HG03025 (cell line): ENCODE measurements around the gene PDE6B.

ENCODE experiments used
- ATAC-seq: cut with Tn5 transposase; IDR thresholded peaks from one replicate; pipeline ENCODE4 v1.9.1; 2021; ENCODE audit warnings: mild to moderate bottlenecking, moderate library complexity; ENCODE audit not compliant: unreplicated experiment, low FRiP score

Gene PDE6B

DNA sequence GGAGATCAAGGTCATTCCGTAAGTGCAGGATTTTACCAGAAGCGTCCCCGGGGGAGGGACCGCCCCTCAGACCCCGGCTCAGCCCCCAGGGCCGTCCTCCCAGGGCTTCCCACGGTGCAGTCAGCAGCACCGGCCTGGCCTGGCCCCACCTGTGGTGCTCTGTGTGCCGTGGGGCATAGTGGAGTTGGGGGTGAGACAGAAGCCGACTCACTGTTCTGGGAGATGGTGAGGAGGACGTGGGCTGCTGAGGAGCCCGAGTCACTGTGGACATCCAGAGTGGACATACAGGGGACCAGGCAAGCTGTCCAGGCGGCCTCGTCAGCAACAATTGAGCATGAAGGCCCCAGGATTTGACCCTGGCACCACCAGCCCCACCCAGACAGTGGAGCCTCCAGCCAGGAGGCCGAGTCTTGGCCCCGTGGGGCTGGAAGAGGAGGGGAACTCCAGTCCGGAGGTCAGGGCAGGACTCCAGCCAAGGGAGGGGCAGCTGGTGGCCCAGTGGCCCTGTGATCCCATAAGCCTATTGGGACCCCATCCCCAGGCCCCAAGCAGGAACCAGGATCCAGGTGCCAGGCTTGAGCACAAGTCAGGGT lies 29.6 kb downstream of the PDE6B start:
- no peak for ATAC-seq

DNA sequence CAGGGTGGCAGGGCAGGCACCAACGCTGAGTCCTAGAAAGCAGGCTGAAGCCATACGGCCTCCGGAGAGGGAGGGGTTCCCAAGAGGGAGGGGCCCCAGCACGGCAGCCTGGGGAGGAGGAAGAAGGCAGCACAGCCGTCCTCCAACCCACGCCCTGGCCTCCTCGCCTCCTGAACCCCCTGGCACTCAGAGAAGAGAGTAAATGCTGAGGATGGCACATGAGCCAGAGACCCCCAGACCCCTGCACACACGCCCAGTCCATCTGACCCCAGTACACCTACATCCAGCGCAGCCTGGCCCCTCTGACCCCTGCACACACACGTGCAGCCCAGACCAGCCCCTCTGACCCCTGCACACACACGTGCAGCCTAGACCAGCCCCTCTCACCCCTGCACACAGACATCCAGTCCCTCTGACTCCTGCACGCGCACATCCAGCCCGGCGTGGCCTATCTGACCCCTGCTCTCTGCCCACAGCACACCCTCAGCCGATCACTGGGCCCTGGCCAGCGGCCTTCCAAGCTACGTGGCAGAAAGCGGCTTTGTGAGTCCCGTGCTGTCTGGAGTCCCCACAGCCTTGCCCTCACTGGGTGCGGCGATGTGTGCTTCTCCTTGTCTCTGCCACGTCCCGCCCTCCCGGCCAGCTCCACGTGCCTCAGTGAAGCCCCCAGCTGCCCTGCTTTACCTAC lies 30.2 kb downstream of the PDE6B start:
- no peak for ATAC-seq

- ATAC-seq = no peak
Observed at GRCh38 chr4:656436-657337, 31.3 kb downstream of the PDE6B start.

- ATAC-seq = no peak
Observed at GRCh38 chr4:657338-657833, 32.0 kb downstream of the PDE6B start.

DNA sequence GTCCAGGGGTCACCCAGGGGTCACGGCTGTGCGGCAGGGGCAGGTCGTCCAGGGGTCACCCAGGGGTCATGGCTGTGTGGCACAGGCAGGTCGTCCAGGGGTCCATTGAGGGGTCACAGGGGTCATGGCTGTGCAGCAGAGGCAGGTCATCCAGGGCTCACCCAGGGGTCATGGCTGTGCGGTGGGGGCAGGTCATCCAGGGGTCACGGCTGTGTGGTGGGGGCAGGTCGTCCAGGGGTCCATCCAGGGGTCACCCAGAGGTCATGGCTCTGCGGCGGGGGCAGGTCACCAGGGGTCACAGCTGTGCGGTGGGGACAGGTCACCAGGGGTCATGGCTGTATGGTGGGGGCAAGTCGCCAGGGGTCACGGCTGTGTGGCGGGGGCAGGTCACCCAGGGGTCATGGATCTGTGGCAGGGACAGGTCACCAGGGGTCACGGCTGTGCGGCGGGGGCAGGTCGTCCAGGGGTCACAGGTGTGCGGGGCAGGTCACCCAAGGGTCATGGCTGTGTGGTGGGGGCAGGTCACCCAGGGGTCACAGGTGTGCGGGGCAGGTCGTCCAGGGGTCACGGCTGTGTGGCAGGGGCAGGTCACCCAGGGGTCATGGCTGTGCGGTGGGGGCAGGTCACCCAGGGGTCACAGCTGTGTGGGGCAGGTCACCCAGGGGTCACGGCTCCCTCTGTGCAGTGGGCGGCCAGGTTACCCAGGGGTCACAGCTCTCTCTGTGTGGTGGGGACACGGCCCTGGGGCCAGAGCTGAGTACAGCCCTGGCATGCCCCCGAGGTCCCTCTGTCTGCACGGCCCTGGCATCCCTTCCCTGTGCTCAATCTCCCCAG lies 32.7 kb downstream of the PDE6B start:
- no peak for ATAC-seq

DNA sequence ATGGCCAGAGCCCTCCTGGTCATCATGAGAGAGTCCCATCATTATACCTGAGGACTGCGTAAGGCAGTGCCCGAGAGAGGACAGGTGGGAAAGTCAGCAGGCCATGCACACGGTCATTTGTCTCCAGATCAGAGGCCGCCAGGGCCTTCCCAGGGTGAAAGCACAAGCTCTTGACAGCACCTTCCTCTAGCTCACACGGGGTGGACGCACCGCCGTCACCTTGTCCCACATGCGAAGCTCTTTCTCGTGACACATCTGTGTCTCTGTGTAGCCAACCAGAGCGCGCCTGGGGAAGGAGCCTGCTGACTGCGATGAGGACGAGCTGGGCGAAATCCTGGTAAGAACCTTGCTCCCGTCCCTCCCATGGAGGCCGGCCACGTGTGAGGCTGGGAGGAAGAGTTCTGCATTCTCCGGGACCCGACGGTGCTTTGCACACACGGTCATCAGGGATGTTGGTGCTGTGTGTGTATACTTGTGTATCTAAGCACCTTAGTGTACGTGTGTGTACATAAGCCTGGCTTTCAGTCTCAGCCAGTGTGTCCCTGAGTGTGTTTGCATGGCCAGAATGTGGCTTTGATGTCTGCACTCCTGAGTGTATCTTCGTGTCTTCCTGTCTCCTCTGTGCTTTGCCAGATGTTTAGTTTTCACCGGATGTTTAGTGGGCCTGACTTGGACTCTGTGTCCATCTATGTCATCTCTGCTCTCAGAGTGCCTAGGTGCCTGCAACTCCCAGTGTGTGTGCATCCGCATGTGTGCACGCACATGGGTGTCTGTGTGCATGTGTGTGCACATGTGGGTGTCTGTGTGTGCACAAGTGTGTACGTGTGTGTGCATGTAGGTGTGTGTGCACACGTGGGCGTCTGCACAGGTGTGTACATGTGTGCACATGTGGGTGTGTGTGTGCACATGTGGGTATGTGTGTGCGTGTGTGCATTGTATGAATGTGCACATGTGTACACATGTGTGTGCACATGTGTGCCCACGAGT lies 33.6 kb downstream of the PDE6B start:
- ATAC-seq = no peak

- no peak for ATAC-seq
Observed at GRCh38 chr4:659851-660250, 34.5 kb downstream of the PDE6B start.

- ATAC-seq = no peak
Observed at GRCh38 chr4:660401-660800, 35.0 kb downstream of the PDE6B start.

- no peak for ATAC-seq
Observed at GRCh38 chr4:661231-661630, 35.9 kb downstream of the PDE6B start.

DNA sequence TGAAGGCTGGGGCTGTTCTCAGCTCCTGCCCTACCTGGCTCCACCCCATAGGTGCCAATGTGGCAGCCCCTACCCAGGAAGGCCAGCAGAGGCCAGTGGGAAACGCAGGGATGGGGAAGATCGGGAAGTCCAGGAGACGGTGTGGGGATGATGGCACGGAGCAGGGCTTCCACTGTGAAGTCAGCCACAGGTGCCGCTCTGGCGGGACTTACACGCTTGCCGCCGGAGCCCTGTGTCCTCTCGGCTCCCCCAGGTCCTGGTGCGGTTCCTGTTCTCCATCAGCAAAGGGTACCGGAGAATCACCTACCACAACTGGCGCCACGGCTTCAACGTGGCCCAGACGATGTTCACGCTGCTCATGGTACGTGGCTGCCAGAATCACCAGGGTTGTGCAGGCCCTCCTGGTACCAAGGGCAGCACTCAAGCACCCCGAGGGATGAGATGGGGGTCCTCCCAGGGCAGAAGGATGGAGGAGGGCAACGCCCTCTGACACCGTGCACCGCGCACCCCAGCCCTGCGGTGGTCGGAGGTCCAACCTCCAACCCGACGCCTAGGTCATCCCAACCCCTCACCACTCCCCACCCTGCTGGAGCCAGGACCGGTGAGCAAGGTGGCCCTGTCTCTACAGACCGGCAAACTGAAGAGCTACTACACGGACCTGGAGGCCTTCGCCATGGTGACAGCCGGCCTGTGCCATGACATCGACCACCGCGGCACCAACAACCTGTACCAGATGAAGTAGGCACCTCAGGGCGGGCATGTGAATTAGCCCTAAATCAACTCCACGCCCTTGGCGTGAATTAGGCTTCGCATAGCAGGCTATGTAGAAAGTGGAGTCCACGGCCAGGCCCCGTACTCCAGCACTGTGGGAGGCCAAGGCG lies 36.7 kb downstream of the PDE6B start:
- no peak for ATAC-seq

GRCh38 chr4:663046-663437 lies 37.7 kb downstream of the PDE6B start:
- ATAC-seq = no peak

GRCh38 chr4:663438-664428 lies 38.4 kb downstream of the PDE6B start:
- no peak for ATAC-seq

- no peak for ATAC-seq
Observed at GRCh38 chr4:664713-665231, 39.4 kb downstream of the PDE6B start.

DNA sequence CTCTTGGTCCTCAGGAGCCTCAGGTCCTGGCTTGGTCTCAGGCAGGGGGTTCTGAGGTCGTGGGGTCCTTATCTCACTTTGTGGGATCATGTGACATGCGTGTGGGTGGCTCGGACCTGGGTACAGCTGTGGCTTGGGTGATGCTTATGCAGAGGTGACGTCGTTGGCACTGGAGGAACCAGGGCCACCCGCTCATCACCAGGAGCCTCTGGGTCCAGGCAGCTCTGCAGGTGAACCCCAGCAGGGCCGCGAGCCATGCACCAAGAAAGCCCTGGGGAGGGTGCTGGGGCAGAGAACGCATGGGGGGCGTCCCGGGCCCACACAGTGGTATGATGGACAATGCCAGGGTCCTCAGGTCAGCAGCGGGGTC lies 40.0 kb downstream of the PDE6B start:
- no peak for ATAC-seq

- no peak for ATAC-seq
Observed at GRCh38 chr4:665751-666435, 40.5 kb downstream of the PDE6B start.

DNA sequence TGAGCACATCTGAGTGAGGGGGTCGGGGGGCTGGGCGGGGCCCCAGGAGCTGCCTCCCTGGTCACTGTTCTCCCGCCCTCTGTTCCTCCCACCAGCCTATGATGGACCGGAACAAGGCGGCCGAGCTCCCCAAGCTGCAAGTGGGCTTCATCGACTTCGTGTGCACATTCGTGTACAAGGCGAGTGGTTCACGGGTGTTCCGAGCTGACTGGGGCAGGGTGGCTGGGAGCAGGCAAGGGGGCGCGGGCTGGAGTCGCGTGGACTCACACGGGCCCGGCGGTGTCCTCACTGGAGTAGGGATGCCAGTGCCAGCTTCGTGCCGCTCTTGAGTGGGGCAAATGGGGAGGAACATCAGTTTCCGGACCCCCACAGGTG lies 41.0 kb downstream of the PDE6B start:
- no peak for ATAC-seq
